MG63 (cell line): ENCODE results near the gene VBP1. TPM values are rescaled to one million over a fixed set of nuclear protein-coding genes. Genes with fewer than 3 reads are reported as not detected.
A peak's percentile ranks its signal among the peaks of the same experiment; 100 is the strongest.
"Not testable (repeated sequence)": the region's sequence is repeated elsewhere in the genome, so short reads cannot be mapped to it uniquely, and the experiment has no call there.

Experiments used
- DNase-seq: peaks from one replicate; pipeline ENCODE4 v3.0.0-alpha.2; 2020
- H3K27me3 ChIP-seq: fragments of 250-450 bp; sonication (Bioruptor Pico); 2 replicates; pipeline ENCODE4 v1.5.1; 2020; ENCODE audit warnings: mild to moderate bottlenecking, moderate library complexity
- H3K36me3 ChIP-seq: fragments of 250-450 bp; sonication (Bioruptor Pico); 2 replicates; pipeline ENCODE4 v1.5.1; 2020; ENCODE audit warnings: mild to moderate bottlenecking, moderate library complexity
- H3K4me3 ChIP-seq: fragments of 250-450 bp; sonication (Bioruptor Pico); 2 replicates; pipeline ENCODE4 v1.5.1; 2020; ENCODE audit warnings: mild to moderate bottlenecking, moderate library complexity
- H3K9me3 ChIP-seq: fragments of 250-450 bp; sonication (Bioruptor Pico); 2 replicates; pipeline ENCODE4 v1.5.1; 2020; ENCODE audit warnings: mild to moderate bottlenecking, moderate library complexity
- total RNA-seq: library from RNA; depleted of rRNA; stranded (reverse); fragments of >200 nt; shearing (Covaris generic); gene quantifications from 2 replicates; pipeline ENCODE4 v1.2.3, GENCODE V29; 2014; ENCODE audit warnings: low replicate concordance; rRNA removed

VBP1 gene, protein sequence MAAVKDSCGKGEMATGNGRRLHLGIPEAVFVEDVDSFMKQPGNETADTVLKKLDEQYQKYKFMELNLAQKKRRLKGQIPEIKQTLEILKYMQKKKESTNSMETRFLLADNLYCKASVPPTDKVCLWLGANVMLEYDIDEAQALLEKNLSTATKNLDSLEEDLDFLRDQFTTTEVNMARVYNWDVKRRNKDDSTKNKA
- 115 and 172 TPM in 2 replicates for total RNA-seq

DNA sequence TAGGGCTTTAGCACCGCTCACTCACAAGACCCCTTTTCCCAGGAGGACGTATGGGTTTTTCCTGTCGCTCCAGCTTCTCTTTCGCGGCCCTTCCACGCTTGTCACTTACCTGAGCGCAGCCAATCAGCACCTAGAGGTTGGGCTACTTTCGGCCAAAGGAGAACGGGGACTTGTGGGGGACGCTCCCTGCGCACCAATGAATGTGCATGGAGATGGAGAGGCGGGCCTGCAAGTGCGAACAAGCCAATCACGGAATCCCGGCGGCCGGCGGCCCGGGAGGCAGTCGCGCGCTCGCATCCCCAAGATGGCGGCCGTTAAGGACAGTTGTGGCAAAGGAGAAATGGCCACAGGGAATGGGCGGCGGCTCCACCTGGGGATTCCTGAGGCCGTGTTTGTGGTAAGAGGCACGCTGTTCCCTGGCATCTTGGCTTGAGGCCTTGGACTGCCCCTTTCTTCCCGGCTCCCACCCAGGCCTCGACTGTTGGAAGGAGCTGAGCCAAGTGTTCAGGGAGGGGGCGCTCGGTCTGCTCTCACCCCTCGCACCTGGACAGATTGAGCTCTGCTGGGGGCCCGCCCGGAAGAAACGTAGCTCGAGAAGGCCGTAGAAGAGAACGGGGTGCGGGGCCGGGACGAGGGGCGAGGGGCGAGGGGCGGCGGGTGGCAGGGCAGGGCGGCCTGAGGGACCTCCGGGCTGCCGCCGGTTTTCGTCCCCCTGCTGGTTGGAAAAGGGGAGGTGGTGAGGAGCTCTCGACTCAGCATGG is at the start of gene VBP1:
TSS of gene VBP1 (plus strand) at position 282 of the 761 bp plus-strand sequence. CDS start at position 305, 23 bp downstream.
- Histone ChIP-seq H3K36me3 (peaks cover 8% of the 10 kb centered on the region), H3K9me3 (no peaks in the 10 kb centered on the region), H3K4me3 (peak within 1 kb of the TSS; percentile 87), H3K27me3 (no peaks in the 10 kb centered on the region)
- DNase-seq: peak; percentile 93

DNA sequence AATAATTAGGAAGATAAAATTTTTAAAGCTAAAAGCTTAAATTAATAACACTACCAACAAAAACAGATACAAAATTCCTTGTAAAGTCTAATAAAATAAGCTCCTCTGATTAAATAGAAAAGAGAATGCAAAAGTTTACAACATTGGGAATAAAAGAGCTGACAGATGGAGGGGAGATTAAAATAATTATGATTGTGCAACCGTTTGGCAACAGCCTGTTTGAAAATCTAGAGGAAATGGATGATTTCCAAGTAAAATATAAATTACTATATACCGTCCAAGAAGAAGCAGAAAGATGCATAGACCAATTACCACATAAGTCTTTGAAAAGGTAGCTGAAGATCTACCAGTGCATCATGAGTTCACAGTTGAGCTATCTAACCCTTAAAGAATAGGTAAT is 46.4 kb upstream of the VBP1 start:
- Histone ChIP-seq H3K4me3 (no peak overlapping the region), H3K9me3 (no peaks in the 10 kb centered on the region), H3K36me3 (no peaks in the 10 kb centered on the region), H3K27me3 (no peaks in the 10 kb centered on the region)
- DNase-seq: no peak

DNA sequence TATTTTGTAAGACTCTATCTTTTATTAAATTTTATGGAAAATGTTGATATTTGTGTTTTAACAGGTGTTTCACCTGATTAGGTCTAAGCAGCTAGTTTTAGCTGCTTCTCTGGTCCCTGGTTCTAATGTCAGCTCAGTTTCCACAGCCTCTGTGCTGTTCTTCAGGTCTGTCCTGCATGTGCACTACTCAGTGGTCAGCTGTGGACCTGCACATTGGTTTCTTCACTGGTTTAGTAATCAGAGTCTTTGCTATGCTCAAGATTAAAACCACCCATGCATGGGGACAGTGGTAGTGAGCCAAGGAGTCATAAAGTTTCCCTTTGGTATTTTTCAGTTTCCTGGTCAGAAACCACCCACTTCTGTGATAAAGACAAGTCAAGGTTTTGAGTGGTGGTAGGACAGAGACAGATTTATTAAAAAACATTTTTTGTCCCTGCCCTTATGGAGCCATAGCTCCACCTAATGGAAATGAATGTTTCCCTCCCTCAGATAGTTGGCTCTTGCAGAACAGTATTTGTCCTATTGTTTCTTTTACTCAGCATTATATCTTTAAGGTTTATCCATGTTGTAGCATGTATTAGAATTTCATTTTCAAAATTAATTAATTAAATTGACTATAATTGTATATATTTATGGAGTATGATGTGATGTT is 36.8 kb upstream of the VBP1 start:
- no peaks in the 10 kb centered on the region for H3K9me3 ChIP-seq
- no peak for DNase-seq
- no peaks in the 10 kb centered on the region for H3K27me3 ChIP-seq
- H3K36me3 ChIP-seq: no peaks in the 10 kb centered on the region
- H3K4me3 ChIP-seq: no peak overlapping the region

DNA sequence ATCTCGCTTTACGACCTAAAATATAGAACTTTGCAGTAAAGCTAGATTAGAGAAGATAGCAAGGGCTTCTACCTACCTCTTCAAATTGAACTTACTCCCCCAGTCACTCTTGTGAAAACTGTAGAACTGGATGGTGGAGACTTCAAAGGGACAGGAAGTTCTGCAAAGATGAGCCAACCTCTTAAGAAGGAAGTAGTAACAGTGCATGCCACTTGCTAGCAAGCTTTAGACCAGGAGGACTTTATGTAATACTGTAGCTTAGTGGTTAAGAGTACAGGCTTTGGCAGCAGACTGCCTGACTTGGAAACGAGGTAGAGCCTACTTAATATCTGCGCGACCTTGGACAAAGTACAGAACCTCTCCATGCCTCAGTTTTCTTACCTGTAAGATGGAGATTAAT is 27.5 kb upstream of the VBP1 start:
- Histone ChIP-seq H3K27me3 (no peaks in the 10 kb centered on the region; the same call in 1 of the 2 replicates), H3K9me3 (no peaks in the 10 kb centered on the region), H3K4me3 (no peak overlapping the region), H3K36me3 (no peaks in the 10 kb centered on the region)
- DNase-seq: no peak

DNA sequence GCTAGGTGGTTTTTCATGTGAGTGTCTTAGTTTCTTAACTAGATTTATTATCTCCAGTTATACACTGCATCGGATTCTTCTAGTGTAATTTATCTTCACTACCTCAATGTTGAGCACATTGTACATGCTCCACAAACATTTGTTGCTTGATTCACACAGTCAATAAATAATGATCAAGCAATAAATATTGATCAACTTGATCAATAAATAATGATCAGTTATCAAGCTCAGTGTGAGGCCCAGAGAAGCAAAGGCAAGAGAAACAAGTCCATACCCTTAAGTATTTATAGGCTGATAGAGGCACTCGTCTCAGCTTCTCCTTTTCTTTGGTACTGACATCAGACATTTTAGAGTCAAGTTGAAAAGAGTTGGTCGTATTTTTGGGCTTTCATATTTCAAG is 5.1 kb upstream of the VBP1 start:
- no peaks in the 10 kb centered on the region for H3K9me3 ChIP-seq
- no peak overlapping the region for H3K4me3 ChIP-seq
- no peaks in the 10 kb centered on the region for H3K27me3 ChIP-seq
- DNase-seq: no peak
- H3K36me3 ChIP-seq: no peaks in the 10 kb centered on the region

DNA sequence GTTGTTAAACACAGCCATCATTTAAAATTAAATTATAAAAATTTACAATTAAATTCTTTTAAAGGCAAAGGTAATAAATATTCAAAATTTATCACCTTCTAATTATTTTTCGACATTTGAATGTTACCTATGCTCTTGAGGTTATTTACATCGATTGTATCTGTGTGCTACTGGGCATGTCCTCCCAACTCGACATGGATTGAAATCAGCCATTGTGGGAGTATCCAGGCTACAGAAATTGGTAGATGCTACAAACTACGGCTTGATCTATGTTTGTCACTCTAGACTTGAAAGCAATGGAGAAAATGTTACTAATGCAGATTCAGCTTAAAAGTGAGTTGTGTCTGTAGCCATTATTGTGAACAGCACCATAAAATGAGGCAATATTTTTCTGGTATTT is 2.5 kb upstream of the VBP1 start:
- no peaks in the 10 kb centered on the region for H3K27me3 ChIP-seq
- no peak for DNase-seq
- no peaks in the 10 kb centered on the region for H3K9me3 ChIP-seq
- no peak overlapping the region for H3K4me3 ChIP-seq
- no peaks in the 10 kb centered on the region for H3K36me3 ChIP-seq

DNA sequence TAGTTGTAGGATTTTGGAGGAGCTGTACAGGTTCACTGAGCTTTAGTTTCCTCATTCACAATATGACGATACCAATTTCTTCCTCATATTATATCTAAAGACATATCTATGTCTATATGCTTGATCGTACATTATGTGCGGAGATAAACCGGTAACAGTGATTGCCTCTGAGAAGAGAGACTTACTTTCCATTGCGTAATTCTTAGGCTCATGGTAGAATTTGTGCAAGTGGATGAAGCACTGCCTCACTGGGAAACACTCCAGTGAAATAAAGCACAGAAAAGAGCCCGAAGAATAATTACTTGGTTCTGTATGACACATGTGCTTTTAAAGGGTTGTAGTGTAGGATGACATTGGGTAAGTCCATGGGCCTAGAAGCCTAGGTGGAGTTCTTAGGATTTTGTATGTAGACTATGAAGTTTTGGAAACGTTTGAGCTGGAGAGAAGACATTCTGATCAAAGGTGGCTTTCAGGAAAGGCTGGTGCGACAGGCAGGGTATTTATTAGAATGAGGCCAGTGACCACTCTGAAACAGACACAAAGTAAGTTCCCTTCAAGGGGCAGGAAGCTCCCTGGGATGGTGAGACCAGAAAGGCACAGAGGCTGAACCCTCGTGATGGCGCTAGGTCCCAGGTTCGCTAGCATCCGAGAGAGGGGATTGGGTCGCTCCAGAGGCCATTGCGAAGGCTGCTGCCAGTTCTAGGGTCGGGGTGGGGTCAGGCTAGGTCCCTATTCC is 649 bp upstream of the VBP1 start:
- Histone ChIP-seq H3K27me3 (no peaks in the 10 kb centered on the region), H3K36me3 (peaks cover 7% of the 10 kb centered on the region), H3K9me3 (no peaks in the 10 kb centered on the region), H3K4me3 (peak overlapping the region; percentile 87)
- no peak for DNase-seq

DNA sequence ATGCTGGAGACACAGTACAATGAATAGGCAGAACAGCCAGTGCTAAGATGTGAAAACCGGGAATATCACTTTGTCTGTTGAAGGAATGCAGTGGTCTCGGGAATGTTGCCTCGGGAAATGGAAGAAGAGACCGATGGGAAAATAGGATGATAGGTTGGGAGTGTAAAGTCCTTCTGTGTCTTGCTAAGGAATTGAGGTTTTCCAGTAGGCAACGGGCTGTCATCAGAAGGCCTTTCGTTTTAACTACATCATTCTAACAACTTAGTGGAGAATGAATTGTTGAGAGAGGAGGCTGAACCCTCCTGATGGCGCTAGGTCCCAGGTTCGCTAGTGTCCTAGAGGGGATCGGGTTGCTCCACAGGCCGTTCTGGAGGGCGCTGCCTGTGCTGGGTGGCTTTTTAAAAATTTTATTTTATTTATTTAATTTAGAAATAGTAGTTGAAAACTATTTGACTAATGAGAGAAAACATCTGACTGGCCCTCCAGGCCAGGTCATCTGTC is 730 bp downstream of the VBP1 start:
- peak overlapping the region; percentile 87 for H3K4me3 ChIP-seq
- peaks cover 8% of the 10 kb centered on the region for H3K36me3 ChIP-seq
- no peaks in the 10 kb centered on the region for H3K27me3 ChIP-seq
- H3K9me3 ChIP-seq: no peaks in the 10 kb centered on the region
- no peak for DNase-seq

DNA sequence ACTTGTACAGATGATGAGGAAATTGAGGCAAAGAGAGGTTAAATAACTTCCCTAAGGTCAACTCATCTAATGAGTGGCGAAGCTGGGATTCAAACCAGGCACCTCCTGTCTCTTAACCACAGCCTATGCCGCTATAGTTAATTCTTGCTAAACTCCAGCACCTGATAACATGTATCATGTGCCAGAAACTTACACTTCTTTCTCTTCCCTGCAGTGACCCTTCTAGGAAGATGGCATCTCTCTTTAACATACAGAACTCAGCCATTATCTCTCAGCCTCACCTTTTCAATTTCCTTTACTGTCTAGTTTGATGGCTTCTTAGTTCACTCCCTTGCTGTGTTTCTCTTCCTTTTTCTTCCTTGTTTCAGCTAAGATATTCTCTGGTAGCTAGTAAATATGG is 2.5 kb downstream of the VBP1 start:
- H3K36me3 ChIP-seq: peaks cover 8% of the 10 kb centered on the region
- H3K9me3 ChIP-seq: no peaks in the 10 kb centered on the region
- DNase-seq: no peak
- H3K4me3 ChIP-seq: no peak overlapping the region
- H3K27me3 ChIP-seq: no peaks in the 10 kb centered on the region

DNA sequence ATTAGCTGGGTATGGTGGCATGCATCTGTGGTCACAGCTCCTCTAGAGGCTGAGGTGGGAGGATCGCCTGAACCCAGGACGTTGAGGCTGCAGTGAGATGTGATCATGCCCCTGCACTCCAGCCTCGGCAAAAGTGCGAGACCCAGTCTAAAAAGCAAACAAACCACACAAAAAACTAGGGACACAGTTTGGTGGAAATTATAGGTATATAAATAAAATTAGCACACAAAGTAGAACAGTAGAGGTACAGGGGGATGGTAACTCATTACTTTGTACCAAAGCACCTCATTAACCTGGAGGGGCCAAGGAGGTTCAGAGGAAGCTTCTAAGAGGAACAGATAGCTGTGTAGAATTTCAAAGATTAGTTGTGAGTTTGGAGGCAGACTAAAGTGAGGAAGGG is 5.1 kb downstream of the VBP1 start:
- Histone ChIP-seq H3K36me3 (peaks cover 8% of the 10 kb centered on the region), H3K4me3 (no peak overlapping the region), H3K9me3 (no peaks in the 10 kb centered on the region), H3K27me3 (no peaks in the 10 kb centered on the region)
- DNase-seq: no peak

DNA sequence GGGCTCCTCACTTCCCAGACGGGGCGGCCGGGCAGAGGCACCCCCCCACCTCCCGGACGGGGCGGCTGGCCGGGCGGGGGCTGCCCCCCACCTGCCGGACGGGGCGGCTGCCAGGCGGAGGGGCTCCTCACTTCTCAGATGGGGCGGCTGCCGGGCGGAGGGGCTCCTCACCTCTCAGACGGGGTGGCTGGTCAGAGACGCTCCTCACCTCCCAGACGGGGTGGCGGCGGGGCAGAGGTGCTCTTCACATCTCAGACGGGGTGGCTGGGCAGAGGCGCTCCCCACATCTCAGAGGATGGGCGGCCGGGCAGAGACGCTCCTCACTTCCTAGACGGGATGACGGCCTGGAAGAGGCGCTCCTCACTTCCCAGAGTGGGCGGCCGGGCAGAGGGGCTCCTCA is 7.5 kb downstream of the VBP1 start:
- H3K36me3 ChIP-seq: peaks cover 16% of the 10 kb centered on the region
- H3K4me3 ChIP-seq, H3K27me3 ChIP-seq, DNase-seq, H3K9me3 ChIP-seq: not testable (repeated sequence)

DNA sequence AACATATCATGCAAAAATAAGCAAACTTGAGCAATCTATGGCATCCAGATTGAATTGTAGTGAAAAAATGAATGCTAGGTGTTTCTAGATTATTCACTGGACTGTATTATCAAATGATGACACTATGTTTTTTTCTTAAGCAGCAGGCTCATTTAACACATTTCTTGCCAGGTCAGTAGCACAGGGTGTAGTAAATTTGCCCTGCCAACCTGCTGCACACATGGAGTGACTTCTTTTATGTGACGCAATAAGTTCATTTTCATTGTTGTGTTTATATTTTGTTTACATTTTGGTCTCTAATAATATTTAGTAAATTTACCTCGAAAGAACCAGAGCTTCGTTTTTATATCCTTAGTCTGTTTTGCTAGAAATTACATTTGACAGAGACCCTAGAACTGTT is 9.5 kb downstream of the VBP1 start:
- no peak for DNase-seq
- H3K27me3 ChIP-seq: no peaks in the 10 kb centered on the region
- H3K9me3 ChIP-seq: no peaks in the 10 kb centered on the region
- H3K36me3 ChIP-seq: peaks cover 7% of the 10 kb centered on the region; the same call in 1 of the 2 replicates
- H3K4me3 ChIP-seq: no peak overlapping the region

DNA sequence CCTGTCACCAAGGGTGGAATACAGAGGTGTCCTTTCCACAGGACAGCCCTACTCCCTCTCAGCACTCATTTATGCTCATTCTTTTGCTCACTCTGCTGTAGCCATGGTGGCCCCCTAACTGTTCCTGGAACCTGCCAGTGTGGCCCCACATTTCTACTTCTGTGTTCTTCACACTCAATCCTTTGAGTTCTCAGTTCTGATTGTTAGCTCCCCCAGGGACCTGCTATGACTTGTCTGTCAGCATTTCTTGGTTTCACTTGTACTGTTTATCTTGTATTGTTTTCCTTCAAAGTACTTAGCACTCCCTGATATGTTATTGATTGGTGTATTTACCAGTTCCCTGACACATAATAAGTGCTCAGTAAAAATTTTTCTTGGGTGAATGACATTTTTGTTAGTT is 14.9 kb downstream of the VBP1 start:
- DNase-seq: no peak
- Histone ChIP-seq H3K36me3 (peaks cover 10% of the 10 kb centered on the region; the same call in 1 of the 2 replicates), H3K27me3 (no peaks in the 10 kb centered on the region), H3K9me3 (no peaks in the 10 kb centered on the region), H3K4me3 (no peak overlapping the region)

DNA sequence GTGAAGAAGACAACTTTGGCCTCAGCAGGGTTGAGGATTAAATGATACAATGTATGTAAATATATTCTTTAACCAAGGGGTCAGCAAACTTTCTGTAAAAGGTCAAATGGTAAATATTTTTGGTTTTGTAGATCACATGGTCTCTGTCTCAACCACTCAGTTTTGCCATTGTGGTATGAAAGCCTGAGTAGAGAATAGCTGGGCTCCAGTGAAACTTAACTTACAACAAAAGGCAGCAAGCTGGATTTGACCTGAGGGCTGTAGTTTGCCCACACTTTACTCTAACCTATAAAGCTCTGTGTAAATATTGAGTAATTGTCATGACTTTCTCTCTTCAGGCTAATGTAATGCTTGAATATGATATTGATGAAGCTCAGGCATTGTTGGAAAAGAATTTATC is 19.6 kb downstream of the VBP1 start:
- Histone ChIP-seq H3K4me3 (no peak overlapping the region), H3K27me3 (no peaks in the 10 kb centered on the region), H3K36me3 (peaks cover 16% of the 10 kb centered on the region), H3K9me3 (no peaks in the 10 kb centered on the region)
- no peak for DNase-seq

DNA sequence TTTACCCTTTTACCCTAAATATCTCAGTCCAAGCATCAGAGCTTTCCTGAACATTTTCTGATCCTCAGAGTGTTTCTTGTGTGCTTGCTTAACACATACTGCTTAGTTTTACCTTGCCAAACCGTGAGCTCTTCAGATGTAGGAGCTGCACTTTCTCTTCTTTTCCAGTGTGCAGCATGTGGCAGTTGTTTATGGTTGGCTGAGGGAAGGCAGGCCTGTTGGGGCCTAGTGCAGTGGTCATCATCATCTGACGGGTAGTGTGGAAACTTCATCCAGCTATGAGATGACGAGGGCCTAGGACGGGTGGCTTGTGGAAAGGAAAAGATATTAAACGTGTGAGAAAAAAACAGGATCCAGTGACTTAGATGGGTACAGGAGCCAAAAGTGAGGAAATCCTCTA is 21.5 kb downstream of the VBP1 start:
- H3K4me3 ChIP-seq: no peak overlapping the region
- H3K9me3 ChIP-seq: no peaks in the 10 kb centered on the region
- H3K27me3 ChIP-seq: no peaks in the 10 kb centered on the region
- no peak for DNase-seq
- peaks cover 14% of the 10 kb centered on the region for H3K36me3 ChIP-seq

DNA sequence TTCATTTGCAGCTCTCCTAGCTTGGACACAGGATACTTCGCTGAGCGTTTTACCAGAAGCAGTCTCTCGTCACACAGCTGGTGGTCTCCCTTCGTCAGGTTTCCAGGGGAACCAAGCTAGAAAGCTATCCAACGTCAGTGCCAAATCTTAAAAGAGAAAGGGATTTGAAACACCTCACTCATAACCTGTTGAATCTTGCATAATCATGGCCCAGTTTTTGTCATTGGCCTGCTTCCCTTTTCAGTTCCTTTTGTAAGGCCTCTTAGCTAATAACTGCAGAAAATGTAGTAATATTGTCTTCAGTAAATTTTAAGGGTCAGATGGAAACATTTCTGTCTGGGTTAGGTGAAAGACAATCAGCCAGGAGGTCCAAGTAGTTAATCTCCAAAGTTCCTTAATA is 26.0 kb downstream of the VBP1 start:
- Histone ChIP-seq H3K4me3 (no peak overlapping the region), H3K27me3 (no peaks in the 10 kb centered on the region), H3K9me3 (no peaks in the 10 kb centered on the region), H3K36me3 (peaks cover 7% of the 10 kb centered on the region)
- DNase-seq: no peak

DNA sequence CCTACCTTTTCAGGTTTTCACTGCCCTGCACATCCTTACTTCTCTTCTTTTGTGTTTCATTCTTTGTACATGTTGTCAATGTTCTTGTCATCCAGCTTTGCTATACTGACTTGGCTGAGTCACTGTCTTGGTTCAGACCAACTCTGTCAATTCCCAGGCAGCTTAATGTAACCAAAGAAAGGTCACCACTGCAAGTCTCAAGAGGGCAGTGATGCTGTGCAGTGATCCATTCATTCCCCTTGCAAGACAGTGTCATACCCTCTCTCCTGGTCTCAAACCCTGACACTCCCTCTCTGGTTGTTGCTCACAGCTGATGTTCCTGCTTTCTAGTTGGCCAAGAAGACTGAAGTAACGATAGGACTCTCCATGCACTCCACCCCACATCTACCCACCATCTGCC is 30.5 kb downstream of the VBP1 start:
- Histone ChIP-seq H3K9me3 (no peaks in the 10 kb centered on the region), H3K27me3 (no peaks in the 10 kb centered on the region), H3K36me3 (no peaks in the 10 kb centered on the region), H3K4me3 (no peak overlapping the region)
- DNase-seq: no peak
